Measurements from ENCODE around the gene DCBLD2. TPM values are rescaled to one million over a fixed set of nuclear protein-coding genes. Genes with fewer than 3 reads are reported as not detected.

Gene DCBLD2
- total and polyA plus RNA-seq, 9 of the 15 experiments (the other 6 are each of a cell fraction or from before 2014, with no cell fraction given) = 2.7 to 14.6 (median 7.4) TPM

DNA sequence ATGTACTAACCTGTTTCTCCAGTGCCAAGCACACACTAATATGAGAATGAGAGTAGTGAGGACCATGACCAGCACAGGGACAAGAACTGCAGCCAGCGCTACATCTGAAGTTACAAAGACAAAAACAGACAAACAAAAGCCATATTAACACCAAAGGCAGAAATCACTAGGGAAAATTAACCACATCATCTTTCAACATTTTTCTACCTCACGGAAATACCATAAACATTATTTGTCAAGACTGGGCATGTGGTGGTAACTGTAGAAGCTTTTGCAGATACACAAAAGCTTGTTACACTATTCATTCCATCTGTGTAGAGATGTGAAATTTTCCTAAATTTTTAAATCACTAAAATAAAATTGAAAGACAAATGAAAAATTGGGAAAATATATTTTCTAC lies 93.4 kb downstream of the DCBLD2 start:
- ChIA-PET CTCF (ENCODE audit: low intra/inter-chr PET ratio) (no interaction called here), POLR2A (no interaction called here)
- intact Hi-C loops (cut with micrococcal nuclease) = no loop called here
- ATAC-seq (no peak), FAIRE-seq (no peak), DNase-seq (ENCODE audit: extremely low read depth in 1 of 4, low spot score in 3 of 4) (no peak)
- no TSS peak for BruUV-seq (replicated peaks)
- Histone ChIP-seq H3K27ac (ENCODE audit: extremely low read depth, low read depth, low read length) (no peak overlapping the region), H3K9me1 (ENCODE audit: control insufficient read depth, insufficient read depth, low read length) (no peaks in the 10 kb centered on the region), H3K36me3 (ENCODE audit: control insufficient read depth, insufficient read depth, low read length) (peaks cover 26% of the 10 kb centered on the region; the same call in 2 of the 3 replicates), H3K4me3 (no peak overlapping the region), H3K27me3 (ENCODE audit: control insufficient read depth in 2 of 2, insufficient read depth in 2 of 2, low read length in 2 of 2) (no peaks in the 10 kb centered on the region), H3K9me3 (replicated peaks; ENCODE audit: control insufficient read depth, insufficient read depth, low read depth, low read length) (no peaks in the 10 kb centered on the region), H3K9ac (ENCODE audit: insufficient read depth in 1 of 2, low read depth in 2 of 2, low read length in 2 of 2) (no peak overlapping the region), H3K4me2 (ENCODE audit: insufficient read depth, low read length) (no peak overlapping the region), H3K4me1 (replicated peaks in 1 of 2; ENCODE audit: control insufficient read depth in 2 of 2, insufficient read depth in 2 of 2, low read length in 2 of 2) (no peaks in the 10 kb centered on the region), H2AFZ (ENCODE audit: low read depth, low read length) (no peak overlapping the region), H4K20me1 (replicated peaks; ENCODE audit: control insufficient read depth, insufficient read depth, low read length) (no peaks in the 10 kb centered on the region), H3K79me2 (ENCODE audit: control insufficient read depth, insufficient read depth, low read length) (no peaks in the 10 kb centered on the region)
- TF ChIP-seq IRF2 (CRISPR knock-in tag; IDR thresholded peaks at IDR 0.05) (no peak), SMARCA5 (IDR thresholded peaks at IDR 0.05) (no peak), PML (IDR thresholded peaks at IDR 0.05; ENCODE audit: low read length) (no peak), PRMT5 (CRISPR knock-in tag; IDR thresholded peaks at IDR 0.05) (no peak), SLC30A9 (CRISPR knock-in tag; IDR thresholded peaks at IDR 0.05) (no peak), MED1 (CRISPR knock-in tag; IDR thresholded peaks at IDR 0.05; ENCODE audit: borderline replicate concordance) (no peak), POLR2H (tag; IDR thresholded peaks at IDR 0.05; ENCODE audit: low read depth) (no peak), POLR3A (IDR thresholded peaks at IDR 0.05; ENCODE audit: borderline replicate concordance, extremely low read depth, insufficient read depth, insufficient read length) (no peak), BMI1 (IDR thresholded peaks at IDR 0.05; ENCODE audit: low read length) (no peak), ZNF140 (CRISPR knock-in tag; IDR thresholded peaks at IDR 0.05) (no peak)
- TF ChIP-seq, protein P1, sequence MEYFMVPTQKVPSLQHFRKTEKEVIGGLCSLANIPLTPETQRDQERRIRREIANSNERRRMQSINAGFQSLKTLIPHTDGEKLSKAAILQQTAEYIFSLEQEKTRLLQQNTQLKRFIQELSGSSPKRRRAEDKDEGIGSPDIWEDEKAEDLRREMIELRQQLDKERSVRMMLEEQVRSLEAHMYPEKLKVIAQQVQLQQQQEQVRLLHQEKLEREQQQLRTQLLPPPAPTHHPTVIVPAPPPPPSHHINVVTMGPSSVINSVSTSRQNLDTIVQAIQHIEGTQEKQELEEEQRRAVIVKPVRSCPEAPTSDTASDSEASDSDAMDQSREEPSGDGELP (CRISPR knock-in tag; IDR thresholded peaks at IDR 0.05; ENCODE audit: borderline replicate concordance) = no peak
- WGBS (ENCODE audit: insufficient coverage, low coverage, missing lambda C conversion rate) = 96% methylated on average over 2 of the region's 2 CpGs
- in situ Hi-C loops (cut with MboI) = loop anchor here (25.0 kb wide), 2 partner anchors 354 to 771 kb away; partner anchors contain the start of gene GABRR3
